Measurements from ENCODE around the gene CTRL. TPM values are rescaled to one million over a fixed set of nuclear protein-coding genes. Genes with fewer than 3 reads are reported as not detected.

Gene CTRL
- total RNA-seq, 2 donors from 2014 or later = 0.66 to 2.3 TPM

DNA sequence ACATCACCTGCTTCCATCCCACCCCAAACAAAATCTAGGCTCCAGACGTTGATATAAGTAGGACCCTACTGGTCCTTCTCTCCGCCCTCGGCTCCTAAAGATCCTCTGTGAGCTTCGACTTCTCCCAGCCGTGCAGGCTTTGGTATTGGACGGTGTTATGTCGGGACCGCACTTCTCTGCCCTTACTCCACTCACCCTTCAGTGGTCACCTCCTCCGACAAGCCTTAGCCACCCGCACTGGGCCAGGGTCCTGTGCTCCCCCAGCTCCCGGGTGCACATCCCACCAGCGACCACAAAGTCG, 3.4 kb upstream of the CTRL start:
- peaks cover 24% of the 10 kb centered on the region for H3K4me1 Mint-ChIP-seq
- H3K27ac ChIP-seq (ENCODE audit: low read depth, low read length) = no peak overlapping the region
- peak overlapping the region; percentile 93 for H3K4me3 ChIP-seq (ENCODE audit: low read length)
- no peaks in the 10 kb centered on the region for H3K9me3 ChIP-seq (ENCODE audit: control insufficient read depth, low read length)
- DNase-seq = no peak
- peak overlapping the region; percentile 79 for H3K27ac Mint-ChIP-seq
- peaks cover 12% of the 10 kb centered on the region for H3K36me3 Mint-ChIP-seq (ENCODE audit: low read depth)
- WGBS, 2 experiments (ENCODE audit: insufficient coverage in 1 of 2, insufficient read length in 1 of 2) = 13 to 15% methylated on average over 11 to 13 of the region's 13 CpGs
- TF ChIP-seq, protein P1, sequence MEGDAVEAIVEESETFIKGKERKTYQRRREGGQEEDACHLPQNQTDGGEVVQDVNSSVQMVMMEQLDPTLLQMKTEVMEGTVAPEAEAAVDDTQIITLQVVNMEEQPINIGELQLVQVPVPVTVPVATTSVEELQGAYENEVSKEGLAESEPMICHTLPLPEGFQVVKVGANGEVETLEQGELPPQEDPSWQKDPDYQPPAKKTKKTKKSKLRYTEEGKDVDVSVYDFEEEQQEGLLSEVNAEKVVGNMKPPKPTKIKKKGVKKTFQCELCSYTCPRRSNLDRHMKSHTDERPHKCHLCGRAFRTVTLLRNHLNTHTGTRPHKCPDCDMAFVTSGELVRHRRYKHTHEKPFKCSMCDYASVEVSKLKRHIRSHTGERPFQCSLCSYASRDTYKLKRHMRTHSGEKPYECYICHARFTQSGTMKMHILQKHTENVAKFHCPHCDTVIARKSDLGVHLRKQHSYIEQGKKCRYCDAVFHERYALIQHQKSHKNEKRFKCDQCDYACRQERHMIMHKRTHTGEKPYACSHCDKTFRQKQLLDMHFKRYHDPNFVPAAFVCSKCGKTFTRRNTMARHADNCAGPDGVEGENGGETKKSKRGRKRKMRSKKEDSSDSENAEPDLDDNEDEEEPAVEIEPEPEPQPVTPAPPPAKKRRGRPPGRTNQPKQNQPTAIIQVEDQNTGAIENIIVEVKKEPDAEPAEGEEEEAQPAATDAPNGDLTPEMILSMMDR (conservative IDR thresholded peaks at IDR 0.05) = no peak
- no peaks in the 10 kb centered on the region for H3K4me1 ChIP-seq (ENCODE audit: control insufficient read depth, insufficient read depth, low read length)
- H3K9me3 Mint-ChIP-seq = no peaks in the 10 kb centered on the region
- H3K36me3 ChIP-seq (ENCODE audit: control insufficient read depth, insufficient read depth, low read length) = peaks cover under 1% of the 10 kb centered on the region
- no peaks in the 10 kb centered on the region for H3K27me3 ChIP-seq (ENCODE audit: control insufficient read depth, insufficient read depth, low read length, poor library complexity, severe bottlenecking)
- no peaks in the 10 kb centered on the region for H3K27me3 Mint-ChIP-seq (ENCODE audit: insufficient read depth)
- peak overlapping the region; percentile 100 for H3K4me3 Mint-ChIP-seq
- H3K9ac ChIP-seq (ENCODE audit: extremely low read depth, low read length, poor library complexity, severe bottlenecking) = peak overlapping the region; percentile 44

DNA sequence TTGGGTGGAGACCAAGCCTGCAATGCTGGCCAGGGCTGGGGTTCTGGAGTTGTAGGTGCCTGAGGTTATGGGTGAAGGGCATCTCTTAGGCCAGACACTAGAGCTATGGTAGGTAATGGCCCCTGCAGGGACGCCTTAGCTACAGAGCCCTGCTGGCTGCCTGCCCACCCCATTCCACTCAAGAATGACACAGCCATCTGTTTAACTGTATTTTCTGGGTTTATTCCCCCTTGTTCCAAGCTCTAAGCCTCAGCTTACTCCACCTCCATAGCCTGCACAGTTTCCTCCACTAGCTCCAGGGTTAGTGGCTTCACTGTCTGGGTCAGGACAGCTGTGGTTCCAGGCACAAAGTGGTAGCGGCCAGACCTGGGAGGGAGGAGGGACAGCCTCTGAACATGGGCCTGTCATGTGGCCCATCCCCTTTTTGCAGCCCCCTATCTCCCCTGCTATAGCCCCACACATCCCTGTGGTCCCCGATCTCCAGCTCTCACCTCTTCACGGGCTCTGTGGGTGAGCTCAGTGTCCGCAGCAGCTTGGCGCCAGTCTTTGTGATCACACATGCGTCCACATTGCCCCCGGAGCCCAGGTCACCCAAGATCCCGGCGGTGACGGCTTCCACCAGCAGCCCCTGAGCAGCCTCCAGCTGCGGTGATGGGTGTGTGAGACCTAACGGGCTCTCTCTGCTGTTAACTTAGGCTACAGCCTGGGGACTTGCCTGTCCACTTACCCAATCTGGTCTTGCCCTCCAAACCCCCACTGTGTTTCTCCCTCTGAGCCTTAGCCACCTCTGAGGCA, 2.8 kb upstream of the CTRL start:
- peaks cover 15% of the 10 kb centered on the region for H3K36me3 Mint-ChIP-seq (ENCODE audit: low read depth)
- no peaks in the 10 kb centered on the region for H3K4me1 ChIP-seq (ENCODE audit: control insufficient read depth, insufficient read depth, low read length)
- H3K9me3 ChIP-seq (ENCODE audit: control insufficient read depth, low read length) = no peaks in the 10 kb centered on the region
- H3K9me3 Mint-ChIP-seq = no peaks in the 10 kb centered on the region
- peak overlapping the region; percentile 93 for H3K4me3 ChIP-seq (ENCODE audit: low read length)
- peak overlapping the region; percentile 100 for H3K4me3 Mint-ChIP-seq
- H3K36me3 ChIP-seq (ENCODE audit: control insufficient read depth, insufficient read depth, low read length) = peaks cover 6% of the 10 kb centered on the region
- no peaks in the 10 kb centered on the region for H3K27me3 ChIP-seq (ENCODE audit: control insufficient read depth, insufficient read depth, low read length, poor library complexity, severe bottlenecking)
- H3K27me3 Mint-ChIP-seq (ENCODE audit: insufficient read depth) = no peaks in the 10 kb centered on the region
- no peak overlapping the region for H3K27ac Mint-ChIP-seq
- TF ChIP-seq, protein P1 (conservative IDR thresholded peaks at IDR 0.05) = no peak
- H3K4me1 Mint-ChIP-seq = peaks cover 24% of the 10 kb centered on the region
- peak overlapping the region; percentile 44 for H3K9ac ChIP-seq (ENCODE audit: extremely low read depth, low read length, poor library complexity, severe bottlenecking)
- 68 to 85% methylated on average over 5 to 13 of the region's 13 CpGs for WGBS, 2 experiments (ENCODE audit: insufficient coverage in 1 of 2, insufficient read length in 1 of 2)
- no peak for DNase-seq
- H3K27ac ChIP-seq (ENCODE audit: low read depth, low read length) = no peak overlapping the region

DNA sequence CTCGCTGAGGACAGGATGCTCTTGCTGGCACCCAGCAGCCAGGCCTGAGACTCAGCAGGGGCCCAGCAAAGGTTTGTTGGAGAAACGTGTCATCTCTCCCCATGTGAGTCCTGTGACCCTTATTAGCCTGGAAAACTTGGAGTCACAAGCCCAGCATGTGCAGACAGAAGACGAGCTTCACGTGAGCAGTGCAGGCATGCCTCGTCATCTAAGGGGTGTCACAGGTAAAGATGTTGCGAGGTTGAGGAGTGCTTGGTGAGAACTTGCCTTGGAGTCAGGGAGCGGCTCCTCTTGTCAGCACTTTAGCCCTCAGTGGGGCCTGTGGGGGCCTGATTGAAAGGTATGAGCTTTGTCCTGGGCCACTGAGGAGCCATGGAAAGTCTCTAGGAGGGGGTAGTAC, 2.1 kb upstream of the CTRL start:
- H3K9me3 ChIP-seq (ENCODE audit: control insufficient read depth, low read length) = no peaks in the 10 kb centered on the region
- no peaks in the 10 kb centered on the region for H3K9me3 Mint-ChIP-seq
- no peak overlapping the region for H3K27ac Mint-ChIP-seq
- no peak overlapping the region for H3K4me3 ChIP-seq (ENCODE audit: low read length)
- DNase-seq = no peak
- H3K36me3 Mint-ChIP-seq (ENCODE audit: low read depth) = peaks cover 16% of the 10 kb centered on the region
- peaks cover 13% of the 10 kb centered on the region for H3K36me3 ChIP-seq (ENCODE audit: control insufficient read depth, insufficient read depth, low read length)
- TF ChIP-seq, protein P1 (conservative IDR thresholded peaks at IDR 0.05) = no peak
- no peaks in the 10 kb centered on the region for H3K27me3 Mint-ChIP-seq (ENCODE audit: insufficient read depth)
- H3K4me3 Mint-ChIP-seq = no peak overlapping the region
- peaks cover 24% of the 10 kb centered on the region for H3K4me1 Mint-ChIP-seq
- no peak overlapping the region for H3K9ac ChIP-seq (ENCODE audit: extremely low read depth, low read length, poor library complexity, severe bottlenecking)
- no peak overlapping the region for H3K27ac ChIP-seq (ENCODE audit: low read depth, low read length)
- H3K4me1 ChIP-seq (ENCODE audit: control insufficient read depth, insufficient read depth, low read length) = no peaks in the 10 kb centered on the region
- H3K27me3 ChIP-seq (ENCODE audit: control insufficient read depth, insufficient read depth, low read length, poor library complexity, severe bottlenecking) = no peaks in the 10 kb centered on the region
- 90 to 91% methylated on average over 7 of the region's 7 CpGs for WGBS, 2 experiments (ENCODE audit: insufficient coverage in 1 of 2, insufficient read length in 1 of 2)
